GM21390 (cell line): Measurements from ENCODE around the gene SPACA5B.
"Not testable (repeated sequence)": the region's sequence is repeated elsewhere in the genome, so short reads cannot be mapped to it uniquely, and the experiment has no call there.

Source experiments
- ATAC-seq: cut with Tn5 transposase; IDR thresholded peaks from one replicate; pipeline ENCODE4 v1.9.1; 2021; ENCODE audit not compliant: unreplicated experiment

SPACA5B gene

GRCh38 chrX:48130326-48130725 is at the start of gene SPACA5B:
Gene SPACA5B, plus strand, starts transcription at chrX:48130626. Its CDS starts 62 bp downstream, at chrX:48130688.
- not testable (repeated sequence) for ATAC-seq

DNA sequence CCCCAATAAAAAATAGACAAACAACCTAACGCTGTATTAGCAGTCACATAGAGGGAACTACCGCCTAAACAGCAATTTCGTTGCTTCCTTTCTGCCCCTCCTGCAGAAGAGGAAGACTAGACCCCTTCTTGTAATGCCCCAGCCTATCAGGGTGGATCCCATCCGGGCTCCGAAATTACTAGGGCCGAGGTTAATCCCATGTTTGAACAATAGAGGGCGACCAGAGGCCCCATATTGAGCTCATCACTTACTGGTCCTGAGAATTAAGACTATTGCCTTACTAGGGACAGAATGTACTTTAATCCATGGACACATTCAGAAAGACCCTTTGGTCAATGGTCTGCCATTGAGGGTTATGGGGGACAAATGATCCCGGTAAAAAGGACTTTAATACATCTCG is 47.2 kb upstream of the SPACA5B start:
- no peak for ATAC-seq

- no peak for ATAC-seq
These were observed 46.7 kb upstream of the SPACA5B start for GRCh38 chrX:48083706-48084105.

GRCh38 chrX:48086082-48086481 is 44.3 kb upstream of the SPACA5B start:
- no peak for ATAC-seq

DNA sequence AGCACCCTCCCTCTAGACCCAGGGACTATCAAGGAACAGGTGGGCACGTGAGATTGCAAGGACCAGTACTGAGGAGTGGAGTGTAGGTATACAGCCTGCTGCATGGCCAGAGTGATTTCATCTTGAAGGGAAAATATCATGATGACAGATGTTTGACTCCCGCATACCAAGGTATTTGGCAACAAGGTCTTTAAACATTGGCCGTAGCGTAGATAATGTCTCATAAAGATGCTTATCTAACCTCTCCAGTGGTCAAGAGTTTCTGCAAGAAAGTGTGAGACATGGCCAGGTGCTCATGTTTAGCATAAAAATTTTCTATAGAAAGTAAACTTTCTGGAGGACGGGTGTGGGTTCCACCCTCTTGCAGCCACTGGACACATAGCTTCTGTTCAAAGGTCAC is 40.3 kb upstream of the SPACA5B start:
- no peak for ATAC-seq

DNA sequence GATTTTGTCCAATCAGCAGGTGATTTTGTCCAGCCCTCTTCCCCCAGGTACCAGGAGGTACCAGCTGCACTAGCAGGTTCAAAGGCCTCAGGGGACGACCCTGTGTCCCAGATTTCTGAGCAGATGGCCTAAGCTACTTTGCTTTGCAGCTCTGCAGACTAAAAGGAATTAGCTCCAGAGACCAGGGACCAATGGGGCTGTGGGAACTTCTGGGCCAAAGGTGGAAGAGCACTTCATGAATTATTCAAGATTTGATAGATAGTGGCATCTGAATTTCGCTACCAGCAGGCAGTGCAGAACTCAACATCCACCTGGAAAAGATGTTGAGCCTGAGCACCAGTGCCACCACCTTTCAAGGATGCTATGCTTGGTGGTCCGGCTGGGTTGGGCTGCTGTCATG is 37.9 kb upstream of the SPACA5B start:
- ATAC-seq = not testable (repeated sequence)

- ATAC-seq = no peak
These were observed 29.0 kb upstream of the SPACA5B start for GRCh38 chrX:48101443-48101842.

GRCh38 chrX:48102874-48103374 is 27.5 kb upstream of the SPACA5B start:
- no peak for ATAC-seq

- ATAC-seq = no peak
These were observed 22.7 kb upstream of the SPACA5B start for GRCh38 chrX:48107717-48108116.

DNA sequence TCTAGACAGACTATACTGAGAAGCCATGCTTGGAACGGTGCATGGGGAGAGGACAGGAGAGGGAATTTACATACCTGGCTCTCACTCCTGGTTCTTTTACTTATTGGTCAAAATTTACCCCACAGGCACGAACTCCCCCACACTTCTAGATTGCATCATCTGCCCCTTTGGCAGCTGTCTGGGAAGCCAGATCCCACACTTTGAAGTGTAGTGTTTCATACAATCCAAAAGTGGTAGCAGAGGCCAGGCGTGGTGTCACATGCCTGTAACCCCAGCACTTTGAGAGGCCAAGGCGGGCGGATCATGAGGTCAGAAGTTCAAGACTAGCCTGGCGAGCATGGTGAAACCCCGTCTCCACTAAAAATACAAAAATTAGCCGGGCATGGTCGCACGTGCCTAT is 5.1 kb upstream of the SPACA5B start:
- not testable (repeated sequence) for ATAC-seq

GRCh38 chrX:48132308-48132844 is 1.9 kb downstream of the SPACA5B start:
- not testable (repeated sequence) for ATAC-seq

GRCh38 chrX:48139076-48139475 is 8.7 kb downstream of the SPACA5B start:
- ATAC-seq = not testable (repeated sequence)

GRCh38 chrX:48141810-48142508 is 11.5 kb downstream of the SPACA5B start:
- not testable (repeated sequence) for ATAC-seq

- ATAC-seq = not testable (repeated sequence)
These were observed 12.3 kb downstream of the SPACA5B start for GRCh38 chrX:48142697-48143096.

GRCh38 chrX:48153769-48154168 is 23.3 kb downstream of the SPACA5B start:
- no peak for ATAC-seq

- ATAC-seq = no peak
These were observed 24.4 kb downstream of the SPACA5B start for GRCh38 chrX:48154796-48155195.

DNA sequence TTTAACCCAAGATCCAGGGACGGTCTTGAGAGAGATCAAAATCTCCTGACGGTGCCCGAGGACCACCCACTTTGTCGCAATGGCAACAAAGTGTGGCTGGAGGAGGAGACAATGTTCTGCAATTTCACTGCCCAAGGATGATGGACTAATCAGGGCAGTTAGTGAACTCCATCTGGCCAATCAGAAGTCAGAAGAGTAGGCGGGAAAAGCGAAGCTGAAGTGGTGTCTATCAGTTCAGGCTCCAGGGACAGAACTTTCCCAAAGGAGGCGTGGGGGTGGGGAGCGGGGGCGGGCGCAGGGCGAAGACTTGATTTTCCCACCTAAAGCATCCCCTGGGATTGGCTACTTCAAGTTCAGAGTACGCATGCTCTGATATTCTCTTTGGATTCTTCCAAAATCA is 25.6 kb downstream of the SPACA5B start:
- ATAC-seq = no peak

DNA sequence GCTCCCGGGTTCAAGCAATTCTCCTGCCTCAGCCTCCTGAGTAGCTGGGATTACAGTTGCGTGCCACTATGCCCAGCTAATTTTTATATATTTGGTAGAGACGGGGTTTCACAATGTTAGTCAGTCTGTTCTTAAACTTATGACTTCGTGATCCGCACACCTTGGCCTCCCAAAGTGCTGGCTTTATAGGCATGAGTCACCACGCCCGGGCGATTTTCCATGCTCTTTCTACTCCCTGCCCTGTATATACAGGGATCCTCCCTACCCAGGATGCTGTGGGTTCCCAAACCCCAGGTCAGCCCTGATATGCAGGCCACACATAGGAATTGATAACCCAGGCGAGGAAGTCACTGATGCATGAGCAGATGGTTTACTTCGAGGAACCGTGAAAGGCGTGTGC is 34.8 kb downstream of the SPACA5B start:
- ATAC-seq = no peak

GRCh38 chrX:48166322-48166721 is 35.9 kb downstream of the SPACA5B start:
- ATAC-seq = not testable (repeated sequence)

DNA sequence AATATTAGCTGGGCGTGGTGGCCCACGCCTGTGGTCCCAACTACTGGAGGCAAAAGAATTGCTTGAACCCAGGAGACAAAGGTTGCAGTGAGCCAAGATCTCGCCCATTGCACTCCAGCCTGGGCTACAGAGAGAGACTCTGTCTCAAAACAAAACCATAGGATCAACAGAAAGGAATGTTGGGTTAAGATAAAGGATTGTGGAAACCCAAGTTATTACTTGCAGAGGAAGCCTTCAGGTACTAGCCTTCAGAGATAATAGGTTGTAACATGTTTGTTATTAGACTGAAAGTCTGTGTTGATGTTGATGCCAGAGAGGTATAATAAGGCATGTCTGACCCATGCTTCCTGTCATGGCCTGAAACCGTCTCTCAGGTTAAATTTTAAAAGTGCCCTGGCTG is 49.3 kb downstream of the SPACA5B start:
- ATAC-seq = no peak

DNA sequence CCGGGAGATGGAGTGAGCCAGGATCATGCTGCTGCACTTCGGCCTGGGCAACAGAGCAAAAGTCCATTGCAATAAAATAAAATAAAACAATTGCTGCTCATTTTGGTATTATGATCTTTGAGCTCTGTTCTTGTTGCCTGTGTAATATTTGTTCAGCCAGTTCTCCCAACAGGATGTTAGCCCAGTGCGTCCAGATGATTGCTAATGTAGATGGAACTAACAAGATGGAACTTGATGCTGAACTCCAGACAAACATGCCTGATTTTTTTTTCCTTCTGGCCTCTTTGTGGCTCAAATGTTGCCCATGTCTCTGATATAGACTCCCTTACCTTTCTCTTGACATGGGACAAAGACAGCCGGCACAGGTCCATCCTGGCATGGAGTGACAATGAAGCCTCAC is 50.4 kb downstream of the SPACA5B start:
- ATAC-seq = no peak

- not testable (repeated sequence) for ATAC-seq
These were observed 51.5 kb downstream of the SPACA5B start for GRCh38 chrX:48181882-48182281.
